Activated CD8-positive, alpha-beta T cell treated with anti-CD3 and anti-CD28 coated beads for 36 hours (primary cell): ENCODE measurements around the gene MLF2. TPM values are rescaled to one million over a fixed set of nuclear protein-coding genes. Genes with fewer than 3 reads are reported as not detected.

ENCODE experiments used
- ATAC-seq: fragments of 200-7000 bp; cut with Tn5 transposase; one replicate; pipeline ENCODE4 v1.10.0; 2021; ENCODE audit warnings: mild to moderate bottlenecking, moderate library complexity
- CTCF ChIA-PET: fragments of 350-600 bp; sonication (Branson Sonifier 250); formaldehyde crosslinking; loops from one replicate; lab custom pipeline; 2021; ENCODE audit warnings: antibody characterized with exemption; lab: Charles Lee
- POLR2A ChIA-PET: fragments of 350-600 bp; sonication (Branson Sonifier 250); formaldehyde crosslinking; loops from one replicate; lab custom pipeline; 2021; ENCODE audit warnings: antibody characterized with exemption; lab: Charles Lee
- DNase-seq: peaks from one replicate; pipeline ENCODE4 v3.0.0-alpha.2; 2020
- H3K27ac Mint-ChIP-seq: one replicate; pipeline ENCODE4 v1.8.0; 2021; ENCODE audit warnings: mild to moderate bottlenecking, mixed read lengths
- H3K27me3 Mint-ChIP-seq: one replicate; pipeline ENCODE4 v1.8.0; 2021; ENCODE audit warnings: mixed read lengths
- H3K36me3 Mint-ChIP-seq: one replicate; pipeline ENCODE4 v1.8.0; 2021; ENCODE audit warnings: low read depth, mixed read lengths
- H3K4me1 Mint-ChIP-seq: one replicate; pipeline ENCODE4 v1.8.0; 2021; ENCODE audit warnings: low read depth, mixed read lengths
- H3K4me3 Mint-ChIP-seq: one replicate; pipeline ENCODE4 v1.8.0; 2021; ENCODE audit warnings: mild to moderate bottlenecking, moderate library complexity, mixed read lengths
- H3K9me3 Mint-ChIP-seq: one replicate; pipeline ENCODE4 v1.8.0; 2021; ENCODE audit warnings: mixed read lengths
- CTCF ChIP-seq: fragments of 200-600 bp; IDR thresholded peaks from one replicate; pipeline ENCODE4 v1.8.0; 2022; ENCODE audit warnings: antibody characterized with exemption, mild to moderate bottlenecking
- intact Hi-C: fragments of 100-400 bp; cut with micrococcal nuclease; formaldehyde crosslinking; loops from one replicate; pipeline ENCODE4 v1.10.0; 2022
- total RNA-seq, 2 experiments: library from RNA; stranded (reverse); gene quantifications; one replicate each; pipeline ENCODE4 v1.2.3, GENCODE V29; 2021

The MLF2 gene
- total RNA-seq, 2 experiments from 2014 or later, result 149 to 151 TPM

- H3K4me1 Mint-ChIP-seq, result peaks cover 84% of the 10 kb centered on the region
- peak overlapping the region; percentile 70 for H3K4me3 Mint-ChIP-seq
- peak; percentile 55 for DNase-seq
- intact Hi-C loops, result loop anchor here (5.0 kb wide), 1 partner anchor 47 kb away; the partner anchor contains the start of gene P3H3
- no peaks in the 10 kb centered on the region for H3K27me3 Mint-ChIP-seq
- peak; percentile 25 for ATAC-seq
- ChIA-PET CTCF (interaction anchor here (0.8 to 10.0 kb wide), 11 partner anchors 8 to 95 kb away, joined by 3 to 117 read pairs (median 4); partner anchors contain the start of genes COPS7A, LAG3, MLF2 and PTMS), POLR2A (interaction anchor here (1.1 to 3.1 kb wide), 9 partner anchors 9 to 87 kb away, joined by 3 to 21 read pairs (median 4); partner anchors contain the start of genes COPS7A, MLF2, PTMS and TPI1)
- H3K36me3 Mint-ChIP-seq, result peaks cover 40% of the 10 kb centered on the region
- TF ChIP-seq CTCF, result no peak
- H3K9me3 Mint-ChIP-seq, result no peaks in the 10 kb centered on the region
- H3K27ac Mint-ChIP-seq, result peak overlapping the region; percentile 89
These were observed 26.9 kb upstream of the MLF2 start for GRCh38 chr12:6779708-6780432.

- ATAC-seq (peak; percentile 54), DNase-seq (peak; percentile 96)
- Mint-ChIP-seq H3K4me3 (peak overlapping the region; percentile 89), H3K27ac (peak overlapping the region; percentile 89), H3K9me3 (no peaks in the 10 kb centered on the region), H3K36me3 (peaks cover 50% of the 10 kb centered on the region), H3K4me1 (peaks cover 83% of the 10 kb centered on the region), H3K27me3 (no peaks in the 10 kb centered on the region)
- ChIA-PET CTCF (interaction anchor here (0.6 to 10.0 kb wide), 19 partner anchors 8 to 184 kb away, joined by 3 to 117 read pairs (median 4); partner anchors contain the start of genes COPS7A, GPR162, MLF2 and PTMS), POLR2A (interaction anchor here (1.0 to 3.1 kb wide), 6 partner anchors 8 to 26 kb away, joined by 3 to 21 read pairs (median 9); partner anchors contain the start of genes MLF2 and PTMS)
- TF ChIP-seq CTCF, result peak; percentile 89
- intact Hi-C loops, result no loop called here
These were observed 25.9 kb upstream of the MLF2 start for GRCh38 chr12:6778574-6779550.

GRCh38 chr12:6778217-6778573 lies 25.3 kb upstream of the MLF2 start:
- DNase-seq, result no peak
- H3K4me1 Mint-ChIP-seq, result peaks cover 79% of the 10 kb centered on the region
- intact Hi-C loops, result no loop called here
- H3K36me3 Mint-ChIP-seq, result peaks cover 54% of the 10 kb centered on the region
- CTCF ChIA-PET, result interaction anchor here (0.6 to 10.0 kb wide), 18 partner anchors 9 to 183 kb away, joined by 3 to 117 read pairs (median 4); partner anchors contain the start of genes COPS7A, GPR162, MLF2 and PTMS
- peak overlapping the region; percentile 89 for H3K27ac Mint-ChIP-seq
- H3K27me3 Mint-ChIP-seq, result no peaks in the 10 kb centered on the region
- peak overlapping the region; percentile 89 for H3K4me3 Mint-ChIP-seq
- POLR2A ChIA-PET, result interaction anchor here (1.0 to 3.1 kb wide), 4 partner anchors 9 to 25 kb away, joined by 3 to 21 read pairs (median 10); partner anchors contain the start of genes MLF2 and PTMS
- no peak for ATAC-seq
- H3K9me3 Mint-ChIP-seq, result no peaks in the 10 kb centered on the region
- no peak for TF ChIP-seq CTCF

- TF ChIP-seq CTCF, result no peak
- H3K4me3 Mint-ChIP-seq, result peak overlapping the region; percentile 89
- POLR2A ChIA-PET, result interaction anchor here (1.2 to 3.1 kb wide), 3 partner anchors 10 to 33 kb away, joined by 3 to 21 read pairs (median 16); partner anchors contain the start of genes MLF2 and PTMS
- ATAC-seq, result no peak
- intact Hi-C loops, result no loop called here
- CTCF ChIA-PET, result interaction anchor here (0.6 to 10.0 kb wide), 7 partner anchors 9 to 92 kb away, joined by 3 to 117 read pairs (median 5); partner anchors contain the start of genes GPR162, MLF2 and PTMS
- no peaks in the 10 kb centered on the region for H3K9me3 Mint-ChIP-seq
- peaks cover 59% of the 10 kb centered on the region for H3K36me3 Mint-ChIP-seq
- DNase-seq, result no peak
- peak overlapping the region; percentile 36 for H3K27ac Mint-ChIP-seq
- peaks cover 72% of the 10 kb centered on the region for H3K4me1 Mint-ChIP-seq
- H3K27me3 Mint-ChIP-seq, result no peaks in the 10 kb centered on the region
These were observed 24.4 kb upstream of the MLF2 start for GRCh38 chr12:6777386-6777785.
